ENCODE measurements around the gene KIAA0232. TPM values are rescaled to one million over a fixed set of nuclear protein-coding genes. Genes with fewer than 3 reads are reported as not detected.

Gene KIAA0232
- total and polyA plus RNA-seq, 2 experiments from 2014 or later, result 11.3 to 34.3 TPM

DNA sequence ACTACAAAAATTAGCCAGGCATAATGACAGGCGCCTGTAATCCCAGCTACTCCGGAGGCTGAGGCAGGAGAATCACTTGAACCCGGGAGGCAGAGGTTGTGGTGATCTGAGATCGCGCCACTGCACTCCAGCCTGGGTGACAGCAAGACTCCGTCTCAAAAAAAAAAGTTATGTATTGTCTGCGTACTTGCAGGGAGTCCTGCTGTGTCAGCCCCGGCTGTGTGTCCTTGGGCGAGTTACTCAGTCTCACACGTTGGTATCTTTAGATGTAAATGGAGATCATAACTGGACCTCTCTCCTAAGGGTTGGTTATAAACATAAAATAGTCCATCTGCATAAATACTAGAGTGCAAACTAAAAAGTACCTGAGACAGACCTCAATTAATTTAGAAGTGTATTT is 104.4 kb downstream of the KIAA0232 start:
- no peak for DNase-seq (ENCODE audit: low spot score)
- Histone ChIP-seq H2AFZ (no peak overlapping the region), H3K27ac (no peak overlapping the region), H3K36me3 (replicated peaks; ENCODE audit: insufficient read depth, low read depth) (no peaks in the 10 kb centered on the region), H3K4me3 (no peak overlapping the region), H3K4me2 (no peak overlapping the region), H3K27me3 (no peaks in the 10 kb centered on the region), H3K9me3 (ENCODE audit: low read depth) (no peaks in the 10 kb centered on the region), H4K20me1 (ENCODE audit: insufficient read depth, poor library complexity, severe bottlenecking) (no peaks in the 10 kb centered on the region), H3K4me1 (ENCODE audit: insufficient read depth) (peaks cover 4% of the 10 kb centered on the region), H3K79me2 (no peaks in the 10 kb centered on the region), H3K9me2 (replicated peaks; ENCODE audit: insufficient read depth) (no peaks in the 10 kb centered on the region)
- TF ChIP-seq EZH2phosphoT487 (IDR thresholded peaks at IDR 0.05; ENCODE audit: low read depth, severe bottlenecking, unreplicated experiment) (no peak), CTCF (IDR thresholded peaks at IDR 0.05; ENCODE audit: poor library complexity) (no peak), EZH2 (IDR thresholded peaks at IDR 0.05; ENCODE audit: borderline replicate concordance) (no peak)
- 81% methylated on average over 10 of the region's 10 CpGs for WGBS (ENCODE audit: low lambda C conversion rate, missing lambda C conversion rate)

GRCh38 chr4:6887591-6888371 is 105.3 kb downstream of the KIAA0232 start:
- no peak for DNase-seq (ENCODE audit: low spot score)
- Histone ChIP-seq H3K27ac (no peak overlapping the region), H3K27me3 (no peaks in the 10 kb centered on the region), H3K4me2 (no peak overlapping the region), H3K79me2 (no peaks in the 10 kb centered on the region), H3K4me1 (ENCODE audit: insufficient read depth) (peaks cover 13% of the 10 kb centered on the region), H3K9me2 (replicated peaks; ENCODE audit: insufficient read depth) (no peaks in the 10 kb centered on the region), H3K9me3 (ENCODE audit: low read depth) (no peaks in the 10 kb centered on the region), H4K20me1 (ENCODE audit: insufficient read depth, poor library complexity, severe bottlenecking) (no peaks in the 10 kb centered on the region), H3K36me3 (replicated peaks; ENCODE audit: insufficient read depth, low read depth) (no peaks in the 10 kb centered on the region), H3K4me3 (no peak overlapping the region), H2AFZ (no peak overlapping the region)
- 87% methylated on average over 21 of the region's 21 CpGs for WGBS (ENCODE audit: low lambda C conversion rate, missing lambda C conversion rate)
- no peak for TF ChIP-seq CTCF (IDR thresholded peaks at IDR 0.05; ENCODE audit: poor library complexity)
- no peak for TF ChIP-seq EZH2phosphoT487 (IDR thresholded peaks at IDR 0.05; ENCODE audit: low read depth, severe bottlenecking, unreplicated experiment)
- no peak for TF ChIP-seq EZH2 (IDR thresholded peaks at IDR 0.05; ENCODE audit: borderline replicate concordance)

DNA sequence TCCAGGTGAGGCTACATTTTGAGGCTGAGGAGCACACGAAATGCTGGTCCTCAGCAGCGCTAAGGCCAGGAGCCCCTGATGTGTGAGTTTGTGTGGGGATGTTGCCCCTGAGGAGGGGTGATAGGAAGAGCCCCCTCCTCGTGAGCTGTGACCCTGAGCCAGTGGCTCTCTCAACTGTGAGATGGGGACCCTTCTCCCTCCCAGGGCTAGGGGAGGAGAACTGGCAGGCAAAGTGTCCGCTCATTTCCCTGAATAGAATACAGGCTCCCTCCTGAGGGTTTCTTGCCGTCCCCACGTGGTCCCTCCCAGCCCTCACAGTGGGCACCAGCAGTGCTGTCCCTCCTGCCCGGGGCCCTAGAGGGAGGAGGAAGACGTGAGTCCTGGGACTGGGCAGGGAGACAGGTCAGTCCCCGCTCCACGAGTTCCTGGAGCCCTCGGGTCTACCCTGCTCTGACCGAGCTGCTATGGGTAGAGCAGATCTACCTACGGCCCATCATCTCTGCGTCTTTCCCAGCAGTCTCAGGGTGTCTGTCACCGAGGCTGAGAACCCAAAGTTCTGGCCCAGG is 106.1 kb downstream of the KIAA0232 start:
- no peak overlapping the region for H3K27ac ChIP-seq
- H3K9me2 ChIP-seq (replicated peaks; ENCODE audit: insufficient read depth), result no peaks in the 10 kb centered on the region
- no peaks in the 10 kb centered on the region for H3K79me2 ChIP-seq
- H3K4me1 ChIP-seq (ENCODE audit: insufficient read depth), result peaks cover 20% of the 10 kb centered on the region
- H3K9me3 ChIP-seq (ENCODE audit: low read depth), result no peaks in the 10 kb centered on the region
- H4K20me1 ChIP-seq (ENCODE audit: insufficient read depth, poor library complexity, severe bottlenecking), result no peaks in the 10 kb centered on the region
- H3K36me3 ChIP-seq (replicated peaks; ENCODE audit: insufficient read depth, low read depth), result no peaks in the 10 kb centered on the region
- 92% methylated on average over 15 of the region's 15 CpGs for WGBS (ENCODE audit: low lambda C conversion rate, missing lambda C conversion rate)
- H3K27me3 ChIP-seq, result no peaks in the 10 kb centered on the region
- no peak overlapping the region for H3K4me2 ChIP-seq
- TF ChIP-seq CTCF (IDR thresholded peaks at IDR 0.05; ENCODE audit: poor library complexity) (no peak), EZH2phosphoT487 (IDR thresholded peaks at IDR 0.05; ENCODE audit: low read depth, severe bottlenecking, unreplicated experiment) (no peak), EZH2 (IDR thresholded peaks at IDR 0.05; ENCODE audit: borderline replicate concordance) (no peak)
- no peak for DNase-seq (ENCODE audit: low spot score)
- no peak overlapping the region for H3K4me3 ChIP-seq
- H2AFZ ChIP-seq, result no peak overlapping the region
